IPS DF 4.7 (cell line): ENCODE data around the gene IKBKG.
"Not testable (repeated sequence)": the region's sequence is repeated elsewhere in the genome, so short reads cannot be mapped to it uniquely, and the experiment has no call there.

Experiments used
- DNase-seq: peaks from one replicate; pipeline ENCODE4 v3.0.0-alpha.2; 2013; ENCODE audit warnings: low spot score; ENCODE audit errors: extremely low read depth

Gene IKBKG

GRCh38 chrX:154526901-154527675 lies 20.3 kb upstream of the IKBKG start:
- no peak for DNase-seq

GRCh38 chrX:154529206-154529612 lies 18.2 kb upstream of the IKBKG start:
- no peak for DNase-seq

GRCh38 chrX:154530286-154530685 lies 17.1 kb upstream of the IKBKG start:
- DNase-seq, result no peak

GRCh38 chrX:154531626-154532025 lies 15.8 kb upstream of the IKBKG start:
- no peak for DNase-seq

GRCh38 chrX:154532690-154533089 lies 14.7 kb upstream of the IKBKG start:
- no peak for DNase-seq

GRCh38 chrX:154534526-154535322 lies 12.7 kb upstream of the IKBKG start:
- DNase-seq, result no peak

- DNase-seq, result no peak
Measured at GRCh38 chrX:154535892-154536291, 11.5 kb upstream of the IKBKG start.

- no peak for DNase-seq
Measured at GRCh38 chrX:154539077-154539476, 8.3 kb upstream of the IKBKG start.

GRCh38 chrX:154540365-154540764 lies 7.1 kb upstream of the IKBKG start:
- DNase-seq, result not testable (repeated sequence)

GRCh38 chrX:154540897-154541535 lies 6.4 kb upstream of the IKBKG start:
- no peak for DNase-seq

- DNase-seq, result no peak
Measured at GRCh38 chrX:154541589-154541895, 5.9 kb upstream of the IKBKG start.

- DNase-seq, result no peak
Measured at GRCh38 chrX:154541896-154542722, 5.3 kb upstream of the IKBKG start.

- no peak for DNase-seq
Measured at GRCh38 chrX:154542723-154543424, 4.5 kb upstream of the IKBKG start.

GRCh38 chrX:154545673-154546274 lies 1.6 kb upstream of the IKBKG start:
- no peak for DNase-seq

- DNase-seq, result no peak
Measured at GRCh38 chrX:154546354-154547244, 821 bp upstream of the IKBKG start, which contains the start of gene G6PD. TSS of gene G6PD (minus strand) at chrX:154546846. CDS start at chrX:154546155, 691 bp downstream.

- DNase-seq, result no peak
Measured at GRCh38 chrX:154548028-154548316, 552 bp downstream of the IKBKG start.

- no peak for DNase-seq
Measured at GRCh38 chrX:154549766-154550165, 2.3 kb downstream of the IKBKG start.

- not testable (repeated sequence) for DNase-seq
Measured at GRCh38 chrX:154552112-154552806, 4.8 kb downstream of the IKBKG start.
